B cell (primary cell): ENCODE measurements around the gene PROCA1. TPM values are rescaled to one million over a fixed set of nuclear protein-coding genes. Genes with fewer than 3 reads are reported as not detected.

Experiments used
- ATAC-seq: fragments of 200-7000 bp; cut with Tn5 transposase; one replicate; pipeline ENCODE4 v1.10.0; 2021; ENCODE audit warnings: low read depth, mild to moderate bottlenecking, moderate number of reproducible peaks, moderate library complexity
- CTCF ChIA-PET: fragments of 350-600 bp; sonication (Branson Sonifier 250); formaldehyde crosslinking; loops from one replicate; lab custom pipeline; 2021; ENCODE audit warnings: antibody characterized with exemption, inconsistent platforms; lab: Charles Lee
- POLR2A ChIA-PET: fragments of 350-600 bp; sonication (Branson Sonifier 250); formaldehyde crosslinking; loops from one replicate; lab custom pipeline; 2021; ENCODE audit warnings: antibody characterized with exemption; lab: Charles Lee
- DNase-seq: peaks from one replicate; pipeline ENCODE4 v3.0.0; 2013
- H2AFZ ChIP-seq: 2 replicates; pipeline ENCODE4 v1.6.1; 2012; ENCODE audit warnings: mild to moderate bottlenecking, low read depth, low read length; ENCODE audit not compliant: insufficient read depth, poor library complexity, severe bottlenecking
- H3K27ac ChIP-seq, 2 donors: 1 replicate in 1 of 2; 2 replicates in 1 of 2; pipeline ENCODE4 v1.5.1; 2012 to 2013; ENCODE audit warnings: low read length in 2 of 2, mild to moderate bottlenecking in 2 of 2, moderate library complexity in 1 of 2
- H3K27me3 ChIP-seq, 4 experiments: fragments of 200-600 bp in 1 of 4; sonication (generic) in 1 of 4; replicated peaks in 1 of 4; 1 replicate in 2 of 4; 2 replicates in 2 of 4; pipeline versions ENCODE4 v1.6.1 to v1.7.0; 2013 to 2016; ENCODE audit warnings: low read length in 3 of 4, mild to moderate bottlenecking in 2 of 4, mixed read lengths in 1 of 4, moderate library complexity in 1 of 4; ENCODE audit not compliant: insufficient read depth in 4 of 4, control insufficient read depth in 3 of 4; ENCODE audit errors: control extremely low read depth in 1 of 4
- H3K36me3 ChIP-seq, 2 experiments: replicated peaks in 1 of 2; 1 replicate in 1 of 2; 2 replicates in 1 of 2; pipeline versions ENCODE4 v1.6.1 to v1.7.1; 2013; ENCODE audit warnings: low read length in 1 of 2; ENCODE audit not compliant: insufficient read depth in 2 of 2, control insufficient read depth in 1 of 2; ENCODE audit errors: control extremely low read depth in 1 of 2, extremely low read depth in 1 of 2
- H3K4me1 ChIP-seq, 2 donors: fragments of 200-600 bp in 1 of 2; sonication (generic) in 1 of 2; 1 replicate in 1 of 2; 2 replicates in 1 of 2; pipeline versions ENCODE4 v1.5.1 to v1.6.1; 2013 to 2017; ENCODE audit warnings: low read length in 2 of 2; ENCODE audit not compliant: control insufficient read depth in 2 of 2, insufficient read depth in 2 of 2
- H3K4me2 ChIP-seq: replicated peaks from 2 replicates; pipeline ENCODE3; 2012; ENCODE audit warnings: mild to moderate bottlenecking, low read depth, low read length; ENCODE audit not compliant: poor library complexity, severe bottlenecking
- H3K4me3 ChIP-seq, 5 experiments: fragments of 200-600 bp in 1 of 5; sonication (generic) in 1 of 5; 1 replicate in 3 of 5; 2 replicates in 2 of 5; pipeline versions ENCODE4 v1.5.1 to v1.7.0; 2011 to 2016; ENCODE audit warnings: low read length in 4 of 5, mild to moderate bottlenecking in 4 of 5, low read depth in 2 of 5, control low read depth in 1 of 5, moderate library complexity in 1 of 5; ENCODE audit not compliant: insufficient read depth in 1 of 5; ENCODE audit errors: control extremely low read depth in 1 of 5, extremely low read depth in 1 of 5
- H3K79me2 ChIP-seq: fragments of 200-600 bp; sonication (generic); one replicate; pipeline ENCODE4 v1.6.0; 2016; ENCODE audit warnings: low read length; ENCODE audit not compliant: control insufficient read depth, insufficient read depth
- H3K9ac ChIP-seq: fragments of 200-600 bp; sonication (generic); 2 replicates; pipeline ENCODE4 v1.6.1; 2017; ENCODE audit warnings: mild to moderate bottlenecking, low read length, moderate library complexity
- H3K9me3 ChIP-seq, 3 donors: one replicate each; pipeline versions ENCODE4 v1.6.1 to v1.7.1; 2013; ENCODE audit warnings: low read length in 2 of 3; ENCODE audit not compliant: control insufficient read depth in 2 of 3, insufficient read depth in 1 of 3; ENCODE audit errors: control extremely low read depth in 1 of 3
- H4K20me1 ChIP-seq: 2 replicates; pipeline ENCODE4 v1.6.0; 2012; ENCODE audit warnings: mild to moderate bottlenecking, low read length; ENCODE audit not compliant: insufficient read depth, control insufficient read depth, poor library complexity, severe bottlenecking
- H3K27ac Mint-ChIP-seq: one replicate; pipeline ENCODE4 v1.8.0; 2021; ENCODE audit warnings: mixed read lengths
- H3K27me3 Mint-ChIP-seq: one replicate; pipeline ENCODE4 v1.8.0; 2021; ENCODE audit warnings: mixed read lengths
- H3K4me1 Mint-ChIP-seq: one replicate; pipeline ENCODE4 v1.8.0; 2021; ENCODE audit warnings: mixed read lengths
- H3K4me3 Mint-ChIP-seq: one replicate; pipeline ENCODE4 v1.8.0; 2021; ENCODE audit warnings: mixed read lengths
- H3K9me3 Mint-ChIP-seq: one replicate; pipeline ENCODE4 v1.8.0; 2022; ENCODE audit warnings: mixed read lengths; ENCODE audit not compliant: insufficient read depth
- CTCF ChIP-seq: fragments of 200-600 bp; IDR thresholded peaks from one replicate; pipeline ENCODE4 v1.8.0; 2022; ENCODE audit warnings: antibody characterized with exemption, mild to moderate bottlenecking
- EZH2 ChIP-seq: IDR thresholded peaks from 2 replicates; pipeline ENCODE4 v1.6.1; 2012; ENCODE audit warnings: borderline replicate concordance, low read depth, mild to moderate bottlenecking, moderate library complexity, low read length; ENCODE audit not compliant: insufficient read depth, poor library complexity, severe bottlenecking
- WGBS: methylation state at CpG from one replicate; pipeline ENCODE4 v1.1.5; 2013; ENCODE audit warnings: missing lambda C conversion rate; ENCODE audit not compliant: insufficient coverage; 5-methylcytosine and 5-hydroxymethylcytosine counted together
- intact Hi-C: fragments of 100-400 bp; cut with micrococcal nuclease; formaldehyde crosslinking; loops from one replicate; pipeline ENCODE4 v1.10.0; 2022
- polyA plus RNA-seq: library from polyadenylated mRNA; depleted of rRNA; stranded (reverse); fragments of >200 nt; gene quantifications from 2 replicates; pipeline ENCODE4 v1.2.3, GENCODE V29; 2012
- total RNA-seq, 2 donors: library from RNA; stranded (reverse); fragments of 120-200 nt in 1 of 2; gene quantifications; 1 replicate in 1 of 2; 2 replicates in 1 of 2; pipeline versions ENCODE4 v1.2.3 to v1.2.4, GENCODE V29; 2013 to 2022

PROCA1 gene
- total and polyA plus RNA-seq, 2 donors (not counting 1 experiment from before 2014, with no cell fraction given) = 7.4 to 26.8 TPM

GRCh38 chr17:28702752-28703150 is 8.9 kb downstream of the PROCA1 start:
- no peak overlapping the region for H3K4me3 Mint-ChIP-seq
- WGBS = 91% methylated on average over 2 of the region's 3 CpGs
- H2AFZ ChIP-seq = no peak overlapping the region
- H3K9me3 Mint-ChIP-seq = no peaks in the 10 kb centered on the region
- H4K20me1 ChIP-seq = no peaks in the 10 kb centered on the region
- no peak overlapping the region for H3K27ac Mint-ChIP-seq
- no peak overlapping the region for H3K4me2 ChIP-seq
- CTCF ChIA-PET = no interaction called here
- TF ChIP-seq CTCF (no peak), EZH2 (no peak)
- no peak for DNase-seq
- H3K36me3 ChIP-seq = peaks cover 4 to 62% of the 10 kb centered on the region in 2 experiments
- intact Hi-C loops = no loop called here
- POLR2A ChIA-PET = interaction anchor here (1.0 kb wide), 1 partner anchor 8 kb away, joined by 3 read pairs; the partner anchor contains the start of gene PROCA1
- no peaks in the 10 kb centered on the region for H3K79me2 ChIP-seq
- ATAC-seq = no peak
- no peak overlapping the region for H3K4me3 ChIP-seq
- no peaks in the 10 kb centered on the region for H3K27me3 Mint-ChIP-seq
- no peak overlapping the region for H3K9ac ChIP-seq
- no peaks in the 10 kb centered on the region for H3K9me3 ChIP-seq
- no peak overlapping the region for H3K27ac ChIP-seq
- no peaks in the 10 kb centered on the region for H3K4me1 ChIP-seq
- H3K4me1 Mint-ChIP-seq = no peaks in the 10 kb centered on the region
- no peaks in the 10 kb centered on the region for H3K27me3 ChIP-seq

GRCh38 chr17:28702026-28702751 is 9.5 kb downstream of the PROCA1 start:
- Histone ChIP-seq H4K20me1 (no peaks in the 10 kb centered on the region), H2AFZ (no peak overlapping the region), H3K4me1 (no peaks in the 10 kb centered on the region), H3K4me3 (no peak overlapping the region), H3K9me3 (no peaks in the 10 kb centered on the region), H3K27ac (no peak overlapping the region), H3K36me3 (peaks cover 4 to 67% of the 10 kb centered on the region in 2 experiments), H3K27me3 (no peaks in the 10 kb centered on the region), H3K4me2 (no peak overlapping the region), H3K79me2 (no peaks in the 10 kb centered on the region), H3K9ac (no peak overlapping the region)
- Mint-ChIP-seq H3K4me3 (no peak overlapping the region), H3K27ac (peak overlapping the region; percentile 24), H3K27me3 (no peaks in the 10 kb centered on the region), H3K4me1 (no peaks in the 10 kb centered on the region), H3K9me3 (no peaks in the 10 kb centered on the region)
- intact Hi-C loops = no loop called here
- ATAC-seq (no peak), DNase-seq (no peak)
- 93% methylated on average over 10 of the region's 10 CpGs for WGBS
- POLR2A ChIA-PET = interaction anchor here (1.0 kb wide), 1 partner anchor 9 kb away, joined by 3 read pairs; the partner anchor contains the start of gene PROCA1
- TF ChIP-seq EZH2 (no peak), CTCF (no peak)
- CTCF ChIA-PET = no interaction called here
